SU-DHL-6 (cell line): ENCODE results near the gene KANSL3.

Experiments
- H2AFZ ChIP-seq: fragments of 200-600 bp; sonication (generic); 2 replicates; pipeline ENCODE4 v1.6.1; 2014; ENCODE audit warnings: low read depth, mild to moderate bottlenecking, moderate library complexity, mixed read lengths, antibody characterized with exemption, low read length; ENCODE audit not compliant: severe bottlenecking
- H3F3A ChIP-seq: fragments of 200-600 bp; shearing (Covaris generic); 2 replicates; pipeline ENCODE4 v1.6.0; 2016; ENCODE audit warnings: antibody characterized with exemption, mild to moderate bottlenecking; ENCODE audit not compliant: insufficient read depth
- H3K27ac ChIP-seq: fragments of 200-600 bp; sonication (generic); 2 replicates; pipeline ENCODE4 v1.5.1; 2016; ENCODE audit warnings: low read depth, mild to moderate bottlenecking, low read length, moderate library complexity, mixed read lengths
- H3K27me3 ChIP-seq: fragments of 200-600 bp; sonication (generic), shearing (Covaris generic); 2 replicates; pipeline ENCODE4 v1.6.0; 2014; ENCODE audit warnings: mild to moderate bottlenecking, low read length
- H3K36me3 ChIP-seq: fragments of 200-600 bp; sonication (generic); 2 replicates; pipeline ENCODE4 v1.6.1; 2014; ENCODE audit warnings: mild to moderate bottlenecking, low read length, mixed read lengths
- H3K4me2 ChIP-seq: fragments of 300-600, 200-600 bp; shearing (Covaris generic), sonication (generic); 2 replicates; pipeline ENCODE4 v1.6.0; 2014; ENCODE audit warnings: low read length, low read depth, mild to moderate bottlenecking; ENCODE audit not compliant: poor library complexity, severe bottlenecking
- H3K4me3 ChIP-seq: fragments of 200-600 bp; sonication (generic); 2 replicates; pipeline ENCODE4 v1.5.1; 2014; ENCODE audit warnings: antibody characterized with exemption, low read length, mild to moderate bottlenecking, mixed read lengths; ENCODE audit not compliant: insufficient read depth, poor library complexity, severe bottlenecking
- H3K79me2 ChIP-seq: fragments of 200-600 bp; sonication (generic); 2 replicates; pipeline ENCODE4 v1.6.1; 2014; ENCODE audit warnings: mild to moderate bottlenecking, low read length, moderate library complexity; ENCODE audit not compliant: insufficient read depth
- H3K9ac ChIP-seq: fragments of 200-600 bp; sonication (generic); 2 replicates; pipeline ENCODE4 v1.7.0; 2014; ENCODE audit warnings: mild to moderate bottlenecking, low read length
- H3K9me2 ChIP-seq: fragments of 200-600 bp; sonication (generic); replicated peaks from 2 replicates; pipeline ENCODE4 v1.6.1; 2014; ENCODE audit warnings: low read length; ENCODE audit not compliant: insufficient read depth
- H3K9me3 ChIP-seq: fragments of 200-600 bp; sonication (generic); 2 replicates; pipeline ENCODE4 v1.6.1; 2014; ENCODE audit warnings: low read length, mixed read lengths; ENCODE audit not compliant: insufficient read depth
- H4K20me1 ChIP-seq: fragments of 200-600 bp; sonication (generic); 2 replicates; pipeline ENCODE4 v1.6.1; 2014; ENCODE audit warnings: low read depth, mild to moderate bottlenecking, antibody characterized with exemption, low read length, moderate library complexity, mixed read lengths
- CTCF ChIP-seq: fragments of 200-600 bp; sonication (generic); IDR thresholded peaks from one replicate; pipeline ENCODE4 v1.5.1; 2017; ENCODE audit warnings: antibody characterized with exemption, mild to moderate bottlenecking, low read length, moderate library complexity; ENCODE audit not compliant: insufficient read depth, poor library complexity, severe bottlenecking
- EZH2phosphoT487 ChIP-seq: fragments of 200-600 bp; sonication (generic), shearing (Covaris generic); conservative IDR thresholded peaks from 2 replicates; pipeline ENCODE4 v1.6.1; 2018; ENCODE audit warnings: mild to moderate bottlenecking, antibody characterized with exemption, low read length, moderate library complexity, mixed read lengths

The KANSL3 gene

GRCh38 chr2:96550787-96551604, 87.1 kb downstream of the KANSL3 start:
- Histone ChIP-seq H4K20me1 (no peaks in the 10 kb centered on the region), H3K27ac (no peak overlapping the region), H3K4me3 (no peak overlapping the region), H3K4me2 (no peak overlapping the region), H3F3A (no peaks in the 10 kb centered on the region), H3K36me3 (no peaks in the 10 kb centered on the region), H3K9ac (no peak overlapping the region), H3K27me3 (no peaks in the 10 kb centered on the region), H3K79me2 (no peaks in the 10 kb centered on the region), H3K9me3 (no peaks in the 10 kb centered on the region), H3K9me2 (no peaks in the 10 kb centered on the region), H2AFZ (no peak overlapping the region)
- no peak for TF ChIP-seq CTCF
- no peak for TF ChIP-seq EZH2phosphoT487

GRCh38 chr2:96549967-96550786, 87.9 kb downstream of the KANSL3 start:
- Histone ChIP-seq H3K9me2 (no peaks in the 10 kb centered on the region), H2AFZ (no peak overlapping the region), H3K9me3 (no peaks in the 10 kb centered on the region), H3K4me2 (no peak overlapping the region), H3K27ac (no peak overlapping the region), H3K79me2 (no peaks in the 10 kb centered on the region), H3K9ac (no peak overlapping the region), H3K36me3 (no peaks in the 10 kb centered on the region), H3K4me3 (no peak overlapping the region), H4K20me1 (no peaks in the 10 kb centered on the region), H3K27me3 (no peaks in the 10 kb centered on the region), H3F3A (no peaks in the 10 kb centered on the region)
- TF ChIP-seq CTCF (peak; percentile 50), EZH2phosphoT487 (no peak)

- Histone ChIP-seq H4K20me1 (no peaks in the 10 kb centered on the region), H3F3A (no peaks in the 10 kb centered on the region), H3K27me3 (no peaks in the 10 kb centered on the region), H2AFZ (no peak overlapping the region), H3K36me3 (no peaks in the 10 kb centered on the region; the same call in 1 of the 2 replicates), H3K9ac (no peak overlapping the region), H3K79me2 (no peaks in the 10 kb centered on the region), H3K9me2 (no peaks in the 10 kb centered on the region), H3K27ac (no peak overlapping the region), H3K9me3 (no peaks in the 10 kb centered on the region), H3K4me2 (no peak overlapping the region), H3K4me3 (no peak overlapping the region)
- TF ChIP-seq CTCF: no peak
- TF ChIP-seq EZH2phosphoT487: no peak
These were observed 88.7 kb downstream of the KANSL3 start for GRCh38 chr2:96549466-96549785.
